Frontal cortex (tissue), 4 donors: ENCODE results near the gene FARP1. TPM values are rescaled to one million over a fixed set of nuclear protein-coding genes. Genes with fewer than 3 reads are reported as not detected.
A peak's percentile ranks its signal among the peaks of the same experiment; 100 is the strongest.

Experiments used
- DNase-seq, 2 donors: peaks; one replicate each; pipeline ENCODE4 v3.0.0; 2012; ENCODE audit warnings: low spot score in 2 of 2
- FAIRE-seq: peaks from 2 replicates; lab custom pipeline; 2012; peaks lifted over from hg19 to GRCh38; lab: Jason Lieb, UNC
- total RNA-seq: library from RNA; depleted of rRNA; stranded (reverse); fragments of >200 nt; gene quantifications from one replicate; pipeline ENCODE4 v1.2.3, GENCODE V29; 2014
- donor health status: control.
- donor health status: control.
- donor health status: control.

Gene FARP1
- total RNA-seq, 1 donor from 2014 or later: 92.5 TPM

GRCh38 chr13:98315466-98315865, 172.6 kb downstream of the FARP1 start:
- FAIRE-seq (no peak), DNase-seq (peak in 1 of 2 donors; percentile 39)

GRCh38 chr13:98315902-98316301, 173.0 kb downstream of the FARP1 start:
- DNase-seq (no peak), FAIRE-seq (no peak)

GRCh38 chr13:98317573-98318171, 174.8 kb downstream of the FARP1 start:
- DNase-seq (no peak), FAIRE-seq (no peak)

- no peak for DNase-seq
- no peak for FAIRE-seq
These were observed 175.5 kb downstream of the FARP1 start for GRCh38 chr13:98318263-98318878.

- DNase-seq (no peak), FAIRE-seq (no peak)
These were observed 177.7 kb downstream of the FARP1 start for GRCh38 chr13:98320561-98321105.

- FAIRE-seq: no peak
These were observed 178.5 kb downstream of the FARP1 start for GRCh38 chr13:98321395-98321794.

GRCh38 chr13:98322091-98322718, 179.3 kb downstream of the FARP1 start:
- FAIRE-seq: no peak
- DNase-seq: no peak

More at GRCh38 chr13:98321395-98321794, 178.5 kb downstream of the FARP1 start:
- no peak for DNase-seq

- FAIRE-seq (no peak), DNase-seq (no peak)
These were observed 181.2 kb downstream of the FARP1 start for GRCh38 chr13:98324105-98324504.

GRCh38 chr13:98325724-98326123, 182.8 kb downstream of the FARP1 start:
- no peak for DNase-seq
- FAIRE-seq: no peak

- FAIRE-seq: no peak
- DNase-seq: no peak
These were observed 183.4 kb downstream of the FARP1 start for GRCh38 chr13:98326291-98326690.

GRCh38 chr13:98327371-98328270, 184.7 kb downstream of the FARP1 start:
- DNase-seq: no peak
- FAIRE-seq: no peak

- no peak for FAIRE-seq
These were observed 185.6 kb downstream of the FARP1 start for GRCh38 chr13:98328511-98328910.

GRCh38 chr13:98332222-98332621, 189.3 kb downstream of the FARP1 start:
- DNase-seq (no peak), FAIRE-seq (no peak)

More at GRCh38 chr13:98328511-98328910, 185.6 kb downstream of the FARP1 start:
- DNase-seq: no peak

GRCh38 chr13:98332691-98333090, 189.8 kb downstream of the FARP1 start:
- DNase-seq: no peak
- no peak for FAIRE-seq

GRCh38 chr13:98333486-98333885, 190.6 kb downstream of the FARP1 start:
- no peak for FAIRE-seq
- no peak for DNase-seq

- DNase-seq: no peak
- no peak for FAIRE-seq
These were observed 191.8 kb downstream of the FARP1 start for GRCh38 chr13:98334620-98335205.

- FAIRE-seq (no peak), DNase-seq (no peak)
These were observed 192.8 kb downstream of the FARP1 start for GRCh38 chr13:98335721-98336120.

GRCh38 chr13:98338310-98338709, 195.4 kb downstream of the FARP1 start:
- FAIRE-seq: no peak
- DNase-seq: no peak

- no peak for FAIRE-seq
These were observed 197.0 kb downstream of the FARP1 start for GRCh38 chr13:98339684-98340425.

More at GRCh38 chr13:98339684-98340425, 197.0 kb downstream of the FARP1 start:
- no peak for DNase-seq
